B cell (primary cell): ENCODE results near the gene TMEM43. TPM values are rescaled to one million over a fixed set of nuclear protein-coding genes. Genes with fewer than 3 reads are reported as not detected.
A peak's percentile ranks its signal among the peaks of the same experiment; 100 is the strongest.

Experiments used
- ATAC-seq: fragments of 200-7000 bp; cut with Tn5 transposase; one replicate; pipeline ENCODE4 v1.10.0; 2021; ENCODE audit warnings: low read depth, mild to moderate bottlenecking, moderate number of reproducible peaks, moderate library complexity
- CTCF ChIA-PET: fragments of 350-600 bp; sonication (Branson Sonifier 250); formaldehyde crosslinking; loops from one replicate; lab custom pipeline; 2021; ENCODE audit warnings: antibody characterized with exemption, inconsistent platforms; lab: Charles Lee
- POLR2A ChIA-PET: fragments of 350-600 bp; sonication (Branson Sonifier 250); formaldehyde crosslinking; loops from one replicate; lab custom pipeline; 2021; ENCODE audit warnings: antibody characterized with exemption; lab: Charles Lee
- DNase-seq: peaks from one replicate; pipeline ENCODE4 v3.0.0; 2013
- H2AFZ ChIP-seq: 2 replicates; pipeline ENCODE4 v1.6.1; 2012; ENCODE audit warnings: mild to moderate bottlenecking, low read depth, low read length; ENCODE audit not compliant: insufficient read depth, poor library complexity, severe bottlenecking
- H3K27ac ChIP-seq, 2 donors: 1 replicate in 1 of 2; 2 replicates in 1 of 2; pipeline ENCODE4 v1.5.1; 2012 to 2013; ENCODE audit warnings: low read length in 2 of 2, mild to moderate bottlenecking in 2 of 2, moderate library complexity in 1 of 2
- H3K27me3 ChIP-seq, 4 experiments: fragments of 200-600 bp in 1 of 4; sonication (generic) in 1 of 4; replicated peaks in 1 of 4; 1 replicate in 2 of 4; 2 replicates in 2 of 4; pipeline versions ENCODE4 v1.6.1 to v1.7.0; 2013 to 2016; ENCODE audit warnings: low read length in 3 of 4, mild to moderate bottlenecking in 2 of 4, mixed read lengths in 1 of 4, moderate library complexity in 1 of 4; ENCODE audit not compliant: insufficient read depth in 4 of 4, control insufficient read depth in 3 of 4; ENCODE audit errors: control extremely low read depth in 1 of 4
- H3K36me3 ChIP-seq, 2 experiments: replicated peaks in 1 of 2; 1 replicate in 1 of 2; 2 replicates in 1 of 2; pipeline versions ENCODE4 v1.6.1 to v1.7.1; 2013; ENCODE audit warnings: low read length in 1 of 2; ENCODE audit not compliant: insufficient read depth in 2 of 2, control insufficient read depth in 1 of 2; ENCODE audit errors: control extremely low read depth in 1 of 2, extremely low read depth in 1 of 2
- H3K4me1 ChIP-seq, 2 donors: fragments of 200-600 bp in 1 of 2; sonication (generic) in 1 of 2; 1 replicate in 1 of 2; 2 replicates in 1 of 2; pipeline versions ENCODE4 v1.5.1 to v1.6.1; 2013 to 2017; ENCODE audit warnings: low read length in 2 of 2; ENCODE audit not compliant: control insufficient read depth in 2 of 2, insufficient read depth in 2 of 2
- H3K4me2 ChIP-seq: replicated peaks from 2 replicates; pipeline ENCODE3; 2012; ENCODE audit warnings: mild to moderate bottlenecking, low read depth, low read length; ENCODE audit not compliant: poor library complexity, severe bottlenecking
- H3K4me3 ChIP-seq, 5 experiments: fragments of 200-600 bp in 1 of 5; sonication (generic) in 1 of 5; 1 replicate in 3 of 5; 2 replicates in 2 of 5; pipeline versions ENCODE4 v1.5.1 to v1.7.0; 2011 to 2016; ENCODE audit warnings: low read length in 4 of 5, mild to moderate bottlenecking in 4 of 5, low read depth in 2 of 5, control low read depth in 1 of 5, moderate library complexity in 1 of 5; ENCODE audit not compliant: insufficient read depth in 1 of 5; ENCODE audit errors: control extremely low read depth in 1 of 5, extremely low read depth in 1 of 5
- H3K79me2 ChIP-seq: fragments of 200-600 bp; sonication (generic); one replicate; pipeline ENCODE4 v1.6.0; 2016; ENCODE audit warnings: low read length; ENCODE audit not compliant: control insufficient read depth, insufficient read depth
- H3K9ac ChIP-seq: fragments of 200-600 bp; sonication (generic); 2 replicates; pipeline ENCODE4 v1.6.1; 2017; ENCODE audit warnings: mild to moderate bottlenecking, low read length, moderate library complexity
- H3K9me3 ChIP-seq, 3 donors: one replicate each; pipeline versions ENCODE4 v1.6.1 to v1.7.1; 2013; ENCODE audit warnings: low read length in 2 of 3; ENCODE audit not compliant: control insufficient read depth in 2 of 3, insufficient read depth in 1 of 3; ENCODE audit errors: control extremely low read depth in 1 of 3
- H4K20me1 ChIP-seq: 2 replicates; pipeline ENCODE4 v1.6.0; 2012; ENCODE audit warnings: mild to moderate bottlenecking, low read length; ENCODE audit not compliant: insufficient read depth, control insufficient read depth, poor library complexity, severe bottlenecking
- H3K27ac Mint-ChIP-seq: one replicate; pipeline ENCODE4 v1.8.0; 2021; ENCODE audit warnings: mixed read lengths
- H3K27me3 Mint-ChIP-seq: one replicate; pipeline ENCODE4 v1.8.0; 2021; ENCODE audit warnings: mixed read lengths
- H3K4me1 Mint-ChIP-seq: one replicate; pipeline ENCODE4 v1.8.0; 2021; ENCODE audit warnings: mixed read lengths
- H3K4me3 Mint-ChIP-seq: one replicate; pipeline ENCODE4 v1.8.0; 2021; ENCODE audit warnings: mixed read lengths
- H3K9me3 Mint-ChIP-seq: one replicate; pipeline ENCODE4 v1.8.0; 2022; ENCODE audit warnings: mixed read lengths; ENCODE audit not compliant: insufficient read depth
- CTCF ChIP-seq: fragments of 200-600 bp; IDR thresholded peaks from one replicate; pipeline ENCODE4 v1.8.0; 2022; ENCODE audit warnings: antibody characterized with exemption, mild to moderate bottlenecking
- EZH2 ChIP-seq: IDR thresholded peaks from 2 replicates; pipeline ENCODE4 v1.6.1; 2012; ENCODE audit warnings: borderline replicate concordance, low read depth, mild to moderate bottlenecking, moderate library complexity, low read length; ENCODE audit not compliant: insufficient read depth, poor library complexity, severe bottlenecking
- WGBS: methylation state at CpG from one replicate; pipeline ENCODE4 v1.1.5; 2013; ENCODE audit warnings: missing lambda C conversion rate; ENCODE audit not compliant: insufficient coverage; 5-methylcytosine and 5-hydroxymethylcytosine counted together
- intact Hi-C: fragments of 100-400 bp; cut with micrococcal nuclease; formaldehyde crosslinking; loops from one replicate; pipeline ENCODE4 v1.10.0; 2022
- polyA plus RNA-seq: library from polyadenylated mRNA; depleted of rRNA; stranded (reverse); fragments of >200 nt; gene quantifications from 2 replicates; pipeline ENCODE4 v1.2.3, GENCODE V29; 2012
- total RNA-seq, 2 donors: library from RNA; stranded (reverse); fragments of 120-200 nt in 1 of 2; gene quantifications; 1 replicate in 1 of 2; 2 replicates in 1 of 2; pipeline versions ENCODE4 v1.2.3 to v1.2.4, GENCODE V29; 2013 to 2022

TMEM43 gene
- total and polyA plus RNA-seq, 2 donors (not counting 1 experiment from before 2014, with no cell fraction given), result 29.5 to 37.6 TPM

- peaks cover 1 to 61% of the 10 kb centered on the region in 2 experiments for H3K36me3 ChIP-seq
- H3K27ac Mint-ChIP-seq, result peak overlapping the region; percentile 32
- intact Hi-C loops, result no loop called here
- H3K9ac ChIP-seq, result no peak overlapping the region
- H4K20me1 ChIP-seq, result no peaks in the 10 kb centered on the region
- 97% methylated on average over 9 of the region's 9 CpGs for WGBS
- H3K27ac ChIP-seq, result no peak overlapping the region
- H3K4me2 ChIP-seq, result no peak overlapping the region
- H3K27me3 Mint-ChIP-seq, result no peaks in the 10 kb centered on the region
- ChIA-PET POLR2A (no interaction called here), CTCF (interaction anchor here (1.1 kb wide), 1 partner anchor 318 kb away, joined by 3 read pairs; no protein-coding TSS in a partner anchor)
- no peak overlapping the region for H2AFZ ChIP-seq
- no peaks in the 10 kb centered on the region for H3K9me3 Mint-ChIP-seq
- no peak overlapping the region for H3K4me3 ChIP-seq
- H3K4me3 Mint-ChIP-seq, result no peak overlapping the region
- H3K4me1 ChIP-seq, result peaks cover 4 to 6% of the 10 kb centered on the region in 2 donors
- H3K9me3 ChIP-seq, result no peaks in the 10 kb centered on the region
- TF ChIP-seq EZH2 (no peak), CTCF (no peak)
- H3K4me1 Mint-ChIP-seq, result peaks cover 6% of the 10 kb centered on the region
- H3K27me3 ChIP-seq, result no peaks in the 10 kb centered on the region
- ATAC-seq (no peak), DNase-seq (no peak)
- no peaks in the 10 kb centered on the region for H3K79me2 ChIP-seq
Measured at GRCh38 chr3:14150078-14150477, 25.2 kb downstream of the TMEM43 start.

GRCh38 chr3:14150491-14151230 lies 25.8 kb downstream of the TMEM43 start:
- no peaks in the 10 kb centered on the region for H3K9me3 Mint-ChIP-seq
- 98% methylated on average over 6 of the region's 9 CpGs for WGBS
- H3K4me1 Mint-ChIP-seq, result peaks cover 3% of the 10 kb centered on the region
- H3K4me3 Mint-ChIP-seq, result no peak overlapping the region
- H4K20me1 ChIP-seq, result no peaks in the 10 kb centered on the region
- no peak overlapping the region for H2AFZ ChIP-seq
- no peaks in the 10 kb centered on the region for H3K27me3 ChIP-seq
- no peak overlapping the region for H3K27ac ChIP-seq
- peaks cover 0 to under 1% of the 10 kb centered on the region in 2 donors for H3K4me1 ChIP-seq
- ATAC-seq (no peak), DNase-seq (no peak)
- peak overlapping the region; percentile 24 for H3K27ac Mint-ChIP-seq
- H3K9me3 ChIP-seq, result no peaks in the 10 kb centered on the region
- ChIA-PET CTCF (interaction anchor here (1.4 kb wide), 1 partner anchor 8 kb away, joined by 3 read pairs; no protein-coding TSS in a partner anchor), POLR2A (no interaction called here)
- peaks cover 1 to 57% of the 10 kb centered on the region in 2 experiments for H3K36me3 ChIP-seq
- no peak overlapping the region for H3K4me2 ChIP-seq
- intact Hi-C loops, result no loop called here
- H3K79me2 ChIP-seq, result no peaks in the 10 kb centered on the region
- no peak overlapping the region for H3K9ac ChIP-seq
- no peaks in the 10 kb centered on the region for H3K27me3 Mint-ChIP-seq
- H3K4me3 ChIP-seq, result no peak overlapping the region
- TF ChIP-seq EZH2, result no peak
- no peak for TF ChIP-seq CTCF
